GM18873 (cell line): ENCODE measurements around the gene ASGR1.
"Not testable (repeated sequence)": the region's sequence is repeated elsewhere in the genome, so short reads cannot be mapped to it uniquely, and the experiment has no call there.

Source experiments
- ATAC-seq: cut with Tn5 transposase; IDR thresholded peaks from one replicate; pipeline ENCODE4 v1.9.1; 2021; ENCODE audit warnings: mild to moderate bottlenecking, moderate library complexity, moderate number of reproducible peaks; ENCODE audit not compliant: unreplicated experiment, low FRiP score

Gene ASGR1

DNA sequence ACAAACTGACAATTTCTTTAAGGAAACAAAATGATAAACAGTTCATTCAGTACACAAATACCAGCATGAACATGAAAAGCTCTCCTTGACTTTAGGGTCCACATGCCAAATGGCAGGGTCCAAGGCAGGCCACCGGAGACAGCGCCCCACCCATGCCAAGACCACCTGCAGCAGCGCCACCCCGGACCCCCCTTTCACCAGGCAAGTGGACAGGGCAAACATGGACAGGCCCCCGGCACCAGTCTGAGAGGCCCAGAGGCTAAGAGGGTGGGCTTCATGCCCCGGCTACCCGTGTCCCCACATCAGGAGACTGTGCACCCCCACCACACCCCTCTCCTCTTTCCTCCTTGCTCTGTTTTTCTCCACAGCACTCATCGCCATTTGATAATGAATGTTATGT, 49.9 kb downstream of the ASGR1 start:
- no peak for ATAC-seq

DNA sequence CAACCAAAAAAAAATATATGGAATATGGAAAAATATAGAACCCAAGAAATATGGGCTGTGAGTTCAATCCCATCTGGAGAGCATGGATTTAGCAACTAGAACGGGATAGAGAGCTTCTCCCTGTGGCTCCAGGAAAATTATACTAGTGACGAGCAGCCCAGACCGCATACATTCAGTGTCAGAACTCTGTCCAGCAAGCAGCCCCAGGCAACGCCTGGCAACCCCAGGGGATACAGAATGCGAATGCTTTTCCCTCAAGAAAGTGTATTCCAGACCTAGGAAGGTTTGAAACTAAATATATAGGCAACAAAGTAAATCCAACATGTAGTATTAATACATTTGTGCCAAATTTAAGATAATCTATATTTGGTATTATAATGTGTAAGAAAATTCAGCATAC, 51.0 kb downstream of the ASGR1 start:
- no peak for ATAC-seq

DNA sequence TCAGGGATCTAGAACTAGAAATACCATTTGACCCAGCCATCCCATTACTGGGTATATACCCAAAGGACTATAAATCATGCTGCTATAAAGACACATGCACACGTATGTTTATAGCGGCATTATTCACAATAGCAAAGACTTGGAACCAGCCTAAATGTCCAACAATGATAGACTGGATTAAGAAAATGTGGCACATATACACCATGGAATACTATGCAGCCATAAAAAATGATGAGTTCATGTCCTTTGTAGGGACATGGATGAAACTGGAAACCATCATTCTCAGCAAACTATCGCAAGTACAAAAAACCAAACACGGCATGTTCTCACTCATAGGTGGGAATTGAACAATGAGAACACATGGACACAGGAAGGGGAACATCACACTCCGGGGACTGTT, 51.7 kb downstream of the ASGR1 start:
- ATAC-seq = not testable (repeated sequence)

DNA sequence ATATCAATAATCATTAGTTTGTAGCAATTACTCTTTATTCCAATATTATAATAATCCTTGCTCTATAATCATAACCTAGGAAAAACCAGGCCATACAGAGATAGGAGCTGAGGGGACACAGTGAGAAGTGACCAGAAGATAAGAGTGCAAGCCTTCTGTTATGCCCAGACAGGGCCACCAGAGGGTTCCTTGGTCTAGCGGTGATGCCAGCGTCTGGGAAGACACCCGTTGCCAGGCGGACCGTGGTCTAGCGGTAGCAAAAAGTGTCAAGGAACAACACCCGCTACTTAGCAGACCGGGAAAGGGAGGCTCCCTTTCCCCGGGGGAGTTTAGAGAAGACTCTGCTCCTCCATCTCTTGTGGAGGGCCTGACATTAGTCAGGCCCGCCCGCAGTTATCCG, 52.8 kb downstream of the ASGR1 start:
- ATAC-seq = not testable (repeated sequence)

DNA sequence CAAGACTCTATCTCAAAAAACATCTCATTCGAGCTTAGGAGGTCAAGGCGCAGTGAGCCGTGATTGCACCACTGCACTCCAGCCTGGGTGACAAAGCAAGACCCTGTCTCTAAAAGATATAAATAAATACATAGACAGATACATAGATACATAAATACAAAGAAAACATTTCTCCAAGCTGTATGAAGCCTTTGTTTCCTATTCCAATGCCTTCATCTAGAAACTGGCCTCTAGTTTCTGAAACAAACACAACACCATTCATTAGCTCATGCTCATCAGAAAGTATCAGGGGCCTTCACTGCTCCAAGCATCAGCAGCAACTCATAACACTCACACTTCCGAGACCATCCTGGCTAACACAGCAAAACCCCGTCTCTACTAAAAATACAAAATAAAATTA, 54.2 kb downstream of the ASGR1 start:
- ATAC-seq = no peak

DNA sequence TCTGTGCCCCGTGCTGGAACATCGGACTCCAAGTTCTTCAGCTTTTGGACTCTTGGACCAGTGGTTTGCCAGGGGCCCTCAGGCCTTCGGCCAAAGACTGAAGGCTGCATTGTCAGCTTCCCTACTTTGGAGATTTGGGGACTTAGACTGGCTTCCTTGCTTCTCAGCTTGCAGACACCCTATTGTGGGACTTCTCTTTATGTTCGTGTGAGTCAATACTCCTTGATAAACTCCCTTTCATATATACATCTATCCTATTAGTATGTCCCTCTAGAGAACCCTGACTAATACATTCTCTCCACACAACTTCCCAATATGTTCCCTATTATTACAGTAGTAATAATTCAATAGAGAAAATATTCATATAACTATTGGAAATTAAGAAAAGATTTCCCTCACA, 55.3 kb downstream of the ASGR1 start:
- no peak for ATAC-seq
